NB4 (cell line): ENCODE measurements around the gene ATP6V0C.

ENCODE experiments used
- POLR2A ChIP-seq: IDR thresholded peaks from 2 replicates; pipeline ENCODE4 v1.6.1; 2011; ENCODE audit warnings: mild to moderate bottlenecking; ENCODE audit not compliant: insufficient read length; ENCODE audit errors: extremely low read depth
- TF ChIP-seq, protein P1 (sequence below): IDR thresholded peaks from one replicate; pipeline ENCODE4 v1.5.1; 2012; ENCODE audit warnings: low read depth, low read length

DNA sequence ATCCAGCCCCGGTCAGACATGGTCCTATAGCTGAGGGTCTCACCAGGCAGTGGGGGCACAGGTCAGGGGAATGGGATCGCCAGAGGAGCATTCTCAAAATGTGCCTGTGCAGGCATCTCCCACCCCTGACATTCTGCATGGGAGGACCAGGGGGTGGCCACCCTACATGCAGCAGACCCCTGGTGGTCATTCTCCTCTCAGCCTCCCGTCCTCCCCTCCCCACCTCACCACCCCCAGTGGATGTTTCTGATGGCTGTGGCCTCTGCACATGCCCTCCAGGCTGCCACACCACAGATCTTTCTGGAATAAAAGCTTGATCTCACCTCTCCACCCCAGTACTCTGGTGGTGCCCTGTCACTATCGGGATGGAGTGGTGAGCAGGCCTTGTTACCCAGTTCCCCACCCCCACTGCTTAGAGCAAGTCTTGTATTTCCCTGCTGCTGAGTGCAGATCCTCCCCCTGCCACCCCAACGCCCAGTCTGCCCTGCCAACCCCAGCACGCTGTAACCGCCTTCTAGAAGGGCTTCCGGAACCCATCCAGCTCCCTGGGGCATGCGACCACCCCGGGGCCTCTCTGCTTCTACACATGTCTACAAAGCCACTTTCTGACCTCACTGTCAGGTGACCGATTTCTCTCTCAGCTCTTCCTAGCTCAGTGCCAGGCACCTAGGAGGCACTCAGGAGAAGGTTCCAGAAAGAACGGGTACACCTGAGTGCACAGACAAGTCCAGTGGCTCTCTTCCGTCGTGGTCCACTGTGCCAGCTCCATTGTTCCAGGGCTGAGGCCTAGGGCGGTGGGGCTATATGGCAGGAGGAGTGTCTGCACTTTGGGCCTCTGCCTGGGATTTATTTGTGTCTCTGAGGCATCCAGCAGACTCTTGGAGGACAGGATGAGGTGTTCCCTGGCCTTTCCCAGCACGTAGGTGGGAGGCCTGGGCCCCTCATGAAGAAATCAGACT lies 29.5 kb upstream of the ATP6V0C start:
- TF ChIP-seq, protein P1, sequence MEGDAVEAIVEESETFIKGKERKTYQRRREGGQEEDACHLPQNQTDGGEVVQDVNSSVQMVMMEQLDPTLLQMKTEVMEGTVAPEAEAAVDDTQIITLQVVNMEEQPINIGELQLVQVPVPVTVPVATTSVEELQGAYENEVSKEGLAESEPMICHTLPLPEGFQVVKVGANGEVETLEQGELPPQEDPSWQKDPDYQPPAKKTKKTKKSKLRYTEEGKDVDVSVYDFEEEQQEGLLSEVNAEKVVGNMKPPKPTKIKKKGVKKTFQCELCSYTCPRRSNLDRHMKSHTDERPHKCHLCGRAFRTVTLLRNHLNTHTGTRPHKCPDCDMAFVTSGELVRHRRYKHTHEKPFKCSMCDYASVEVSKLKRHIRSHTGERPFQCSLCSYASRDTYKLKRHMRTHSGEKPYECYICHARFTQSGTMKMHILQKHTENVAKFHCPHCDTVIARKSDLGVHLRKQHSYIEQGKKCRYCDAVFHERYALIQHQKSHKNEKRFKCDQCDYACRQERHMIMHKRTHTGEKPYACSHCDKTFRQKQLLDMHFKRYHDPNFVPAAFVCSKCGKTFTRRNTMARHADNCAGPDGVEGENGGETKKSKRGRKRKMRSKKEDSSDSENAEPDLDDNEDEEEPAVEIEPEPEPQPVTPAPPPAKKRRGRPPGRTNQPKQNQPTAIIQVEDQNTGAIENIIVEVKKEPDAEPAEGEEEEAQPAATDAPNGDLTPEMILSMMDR, result no peak
- TF ChIP-seq POLR2A, result no peak
